CD1c-positive myeloid dendritic cell (primary cell): Measurements from ENCODE around the gene CABLES2.

ENCODE experiments used
- DNase-seq: peaks from one replicate; pipeline ENCODE4 v3.0.0-alpha.2; 2016; ENCODE audit errors: extremely low spot score

The CABLES2 gene

DNA sequence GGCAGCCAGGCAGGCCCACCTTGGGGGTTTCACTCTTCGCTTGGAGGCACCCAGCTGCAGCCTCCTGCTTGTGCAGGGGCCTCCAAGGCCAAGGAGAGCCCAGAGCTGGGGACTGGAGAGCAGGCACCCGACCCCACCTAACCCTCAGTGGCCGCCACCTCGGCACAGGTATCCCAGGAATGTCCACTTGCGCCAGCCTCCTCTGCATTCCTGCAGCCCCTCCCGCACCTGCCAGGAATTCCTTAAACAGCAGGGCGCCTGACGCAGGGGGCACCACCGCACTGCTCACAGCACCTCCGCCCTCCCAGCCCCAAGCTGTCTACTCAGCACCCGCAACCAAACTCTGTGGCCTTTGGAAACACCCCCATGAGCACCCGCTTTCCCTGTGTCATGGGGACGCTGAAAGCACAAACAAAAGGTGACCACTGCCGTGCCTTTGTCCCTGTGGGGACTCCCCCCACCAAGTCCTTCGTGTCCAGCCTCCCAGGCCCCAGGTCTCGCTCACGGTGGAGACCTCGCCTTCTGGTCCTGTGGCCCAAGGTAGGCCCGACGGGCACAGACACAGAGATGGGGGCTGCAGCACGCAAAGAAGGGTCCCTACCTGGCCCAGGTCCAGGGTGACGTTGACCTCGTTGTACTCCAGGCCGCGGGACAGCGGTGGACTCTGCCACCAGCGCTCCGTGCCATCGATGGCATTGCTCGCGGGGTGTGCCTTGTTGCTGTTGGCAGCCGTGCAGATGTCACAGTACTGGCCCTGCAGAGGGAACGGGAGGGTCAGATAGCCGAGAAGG, 45.1 kb downstream of the CABLES2 start:
- DNase-seq, result no peak

DNA sequence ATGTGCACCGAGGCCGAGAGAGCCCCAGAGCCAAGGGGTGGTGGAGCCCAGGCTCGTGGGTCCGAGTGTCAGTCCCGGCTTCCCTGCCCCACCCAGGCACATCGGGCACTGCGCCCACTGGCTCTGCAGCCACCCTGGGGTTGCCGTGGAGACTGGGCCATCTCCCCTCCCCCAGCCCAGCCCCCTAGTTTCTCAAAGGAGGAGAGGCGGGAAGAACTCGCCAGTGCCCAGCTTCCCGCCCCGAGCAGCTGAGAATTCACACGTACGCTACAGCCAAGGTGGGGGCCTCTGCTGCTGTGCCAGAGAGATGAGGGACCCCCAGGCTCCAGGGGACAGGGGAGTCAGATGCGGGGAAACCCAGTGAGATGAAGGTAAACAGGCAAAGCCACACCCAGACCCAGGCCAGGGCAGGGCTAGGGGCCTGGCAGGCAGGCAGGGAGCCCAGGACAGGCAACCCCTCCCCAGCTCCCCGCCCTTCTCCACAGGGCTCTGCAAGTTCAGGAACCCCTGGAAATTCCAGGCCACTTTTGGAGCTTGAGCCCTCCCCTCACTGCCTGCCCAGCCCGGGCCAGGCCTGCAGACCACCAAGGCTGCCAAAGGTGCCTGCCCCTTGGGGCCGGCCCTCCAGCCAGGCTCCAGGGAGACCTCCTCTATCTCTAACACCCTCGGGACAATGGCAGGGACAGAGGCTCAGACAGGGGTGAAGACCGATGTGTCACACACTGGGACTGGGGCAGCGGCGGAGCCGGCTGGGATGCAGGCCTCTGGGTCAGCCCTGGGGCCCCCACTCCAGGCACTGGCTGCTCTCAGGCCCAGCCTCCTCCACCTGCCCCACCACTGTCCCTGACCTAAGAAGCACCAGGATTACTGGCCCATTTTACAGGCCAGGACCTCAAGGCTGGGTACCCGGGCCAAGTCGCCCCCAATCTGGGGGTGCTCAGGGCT, 46.0 kb downstream of the CABLES2 start:
- DNase-seq, result no peak

GRCh38 chr20:62359491-62360121, 47.5 kb downstream of the CABLES2 start:
- DNase-seq, result no peak

DNA sequence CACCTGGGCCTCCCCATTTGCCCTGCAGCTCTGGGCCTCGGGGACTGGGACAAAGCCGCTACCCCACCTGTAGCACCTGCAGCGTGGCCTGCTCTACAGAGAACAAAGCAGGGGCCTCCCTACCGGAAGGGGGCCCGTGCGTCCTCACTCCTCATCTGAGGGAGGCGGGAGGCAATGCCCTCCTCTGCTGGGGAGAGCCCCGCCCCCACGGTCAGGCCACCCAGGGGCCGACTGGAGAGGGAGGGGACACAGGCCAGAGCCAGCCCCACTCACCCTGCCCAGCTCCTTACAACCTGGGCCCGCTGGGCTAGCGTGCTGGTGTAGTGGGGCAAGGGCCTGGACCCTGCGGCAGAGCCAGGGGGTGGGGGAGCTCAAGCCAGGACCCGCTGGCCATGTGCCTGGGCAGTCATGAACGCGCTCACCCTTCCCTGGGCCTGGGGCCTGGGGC, 48.0 kb downstream of the CABLES2 start:
- DNase-seq, result no peak

GRCh38 chr20:62358171-62359042, 48.7 kb downstream of the CABLES2 start:
- DNase-seq, result no peak

GRCh38 chr20:62357681-62358080, 49.4 kb downstream of the CABLES2 start:
- DNase-seq, result no peak

GRCh38 chr20:62357187-62357667, 49.9 kb downstream of the CABLES2 start:
- DNase-seq, result no peak

GRCh38 chr20:62356589-62357186, 50.4 kb downstream of the CABLES2 start:
- DNase-seq, result no peak

DNA sequence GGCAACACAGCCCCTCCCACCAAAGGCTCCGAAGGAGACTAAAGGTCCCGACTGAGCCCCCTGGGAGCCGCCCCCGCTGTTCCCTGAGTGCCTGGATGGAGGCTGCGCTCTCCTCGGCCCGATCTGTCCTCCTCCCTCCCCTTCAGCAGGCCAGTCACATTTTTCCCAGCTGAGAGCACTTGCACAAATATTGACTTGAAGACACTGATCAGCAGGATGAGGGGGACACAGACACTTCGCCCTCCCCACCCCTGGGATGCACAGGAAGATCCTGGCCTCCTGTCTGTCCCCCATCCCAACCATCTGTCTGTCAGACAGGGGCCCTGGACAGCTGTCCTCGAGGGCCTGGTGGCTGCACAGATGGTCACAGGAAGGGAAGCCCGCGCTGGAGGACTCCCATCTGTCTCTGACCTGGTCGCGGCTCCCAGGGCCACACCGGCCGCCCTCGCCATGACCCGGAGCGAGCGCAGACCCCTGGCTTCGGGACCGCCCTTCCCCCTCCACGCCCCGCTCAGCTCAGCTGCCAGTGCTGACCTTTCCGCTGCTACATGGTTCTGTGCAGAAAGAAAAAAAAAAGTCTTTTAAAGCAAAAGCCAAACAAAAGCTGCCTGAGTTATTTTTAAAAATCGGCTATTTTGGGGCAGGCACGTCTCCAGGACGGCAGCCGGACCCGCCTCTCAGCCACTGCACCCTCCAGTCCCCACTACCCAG, 51.1 kb downstream of the CABLES2 start:
- no peak for DNase-seq

DNA sequence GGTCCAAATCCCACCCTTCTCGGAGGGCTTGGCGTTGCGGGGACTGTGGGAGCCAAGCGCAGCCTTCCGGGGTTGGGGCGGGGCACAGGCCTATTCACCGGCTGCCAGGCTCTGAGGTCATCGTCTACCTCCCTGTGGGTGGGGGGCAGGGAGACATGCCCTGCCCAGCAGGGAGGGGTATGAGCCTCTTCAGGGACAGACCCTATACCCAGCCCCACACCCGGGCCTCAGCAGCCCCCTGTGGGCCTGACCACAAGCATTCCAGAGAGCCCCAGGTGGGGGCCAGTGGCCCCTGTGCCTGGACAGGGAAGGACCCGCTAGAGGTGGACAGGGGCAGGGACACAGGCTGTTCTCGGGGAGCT, 51.6 kb downstream of the CABLES2 start:
- no peak for DNase-seq

- DNase-seq, result no peak
Observed at GRCh38 chr20:62354811-62355341, 52.2 kb downstream of the CABLES2 start.

- no peak for DNase-seq
Observed at GRCh38 chr20:62354031-62354808, 52.9 kb downstream of the CABLES2 start.

GRCh38 chr20:62353289-62354030, 53.6 kb downstream of the CABLES2 start:
- no peak for DNase-seq

DNA sequence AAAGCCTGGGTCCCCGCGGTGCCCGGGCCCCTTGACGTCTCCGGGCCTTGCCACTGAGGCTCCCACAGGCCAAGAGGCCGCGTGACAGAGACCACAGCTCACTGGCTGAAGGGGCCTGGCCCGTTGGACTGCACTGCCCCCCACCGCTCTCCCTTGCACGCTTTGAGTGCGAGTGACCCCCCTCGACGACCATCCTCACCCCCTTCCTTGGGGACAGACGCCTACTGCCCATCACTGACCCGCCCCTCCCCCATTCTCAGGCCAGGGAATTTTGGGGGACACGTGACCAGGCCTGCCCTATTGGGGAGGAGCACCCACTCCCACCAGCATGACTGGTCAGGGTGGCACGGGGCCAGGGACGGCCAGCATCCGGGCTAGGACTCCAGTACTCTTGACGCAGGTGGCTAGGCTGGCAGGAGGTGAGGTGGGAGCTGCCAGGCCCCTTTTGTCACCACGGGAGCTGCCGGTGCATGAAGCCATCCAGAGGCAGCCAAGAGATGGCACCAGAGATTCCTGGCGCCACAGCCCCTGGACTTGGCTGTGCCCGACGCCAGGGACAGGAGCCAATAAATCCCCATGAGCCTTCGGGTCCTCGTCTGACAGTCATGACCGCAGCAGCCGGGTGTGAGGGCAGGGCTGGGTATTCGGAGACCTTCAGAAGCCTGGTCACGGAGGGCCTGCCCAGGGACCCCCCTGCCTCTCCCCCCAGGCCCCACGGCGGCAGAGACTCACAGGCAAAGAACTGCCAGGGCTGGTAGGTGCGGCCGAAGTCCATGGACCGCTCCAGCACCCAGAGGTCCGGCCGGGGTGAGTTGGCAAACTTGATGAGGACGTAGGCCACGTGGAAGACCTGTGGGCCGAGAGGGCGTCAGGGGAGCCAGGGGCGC, 54.4 kb downstream of the CABLES2 start:
- DNase-seq, result no peak

- DNase-seq, result no peak
Observed at GRCh38 chr20:62351469-62352401, 55.4 kb downstream of the CABLES2 start.
